GM23338 (cell line): ENCODE data around the gene GNA15. TPM values are rescaled to one million over a fixed set of nuclear protein-coding genes. Genes with fewer than 3 reads are reported as not detected.

Experiments used
- ATAC-seq: fragments of 200-7000 bp; cut with Tn5 transposase; 3 replicates; pipeline ENCODE4 v1.9.1; 2020
- DNase-seq: peaks from one replicate; pipeline ENCODE4 v3.0.0-alpha.2; 2015; ENCODE audit warnings: low spot score
- H2AFZ ChIP-seq: fragments of 200-600 bp; sonication (generic); 2 replicates; pipeline ENCODE4 v1.8.0; 2016; ENCODE audit warnings: antibody characterized with exemption, mild to moderate bottlenecking, moderate library complexity
- H3F3A ChIP-seq: fragments of 200-600 bp; sonication (generic); replicated peaks from 2 replicates; pipeline ENCODE4 v1.8.0; 2017; ENCODE audit warnings: antibody characterized with exemption, mixed run types, low read depth
- H3K27ac ChIP-seq: fragments of 200-600 bp; sonication (generic); 2 replicates; pipeline ENCODE4 v1.6.1; 2016; ENCODE audit warnings: low read depth
- H3K27me3 ChIP-seq: fragments of 200-600 bp; sonication (generic); 2 replicates; pipeline ENCODE4 v1.8.0; 2016; ENCODE audit warnings: mild to moderate bottlenecking, mixed run types, moderate library complexity; ENCODE audit not compliant: insufficient read depth
- H3K36me3 ChIP-seq: fragments of 200-600 bp; sonication (generic); 2 replicates; pipeline ENCODE4 v1.8.0; 2016; ENCODE audit warnings: mild to moderate bottlenecking; ENCODE audit not compliant: insufficient read depth
- H3K4me1 ChIP-seq: fragments of 200-600 bp; sonication (generic); 2 replicates; pipeline ENCODE4 v1.8.0; 2016; ENCODE audit warnings: mild to moderate bottlenecking, moderate library complexity; ENCODE audit not compliant: insufficient read depth
- H3K4me2 ChIP-seq: fragments of 200-600 bp; sonication (generic); 2 replicates; pipeline ENCODE4 v1.7.1; 2017; ENCODE audit warnings: mixed run types
- H3K4me3 ChIP-seq: fragments of 200-600 bp; sonication (generic); 2 replicates; pipeline ENCODE4 v1.6.1; 2016; ENCODE audit warnings: mixed run types
- H3K79me2 ChIP-seq: fragments of 200-600 bp; sonication (generic); replicated peaks from 2 replicates; pipeline ENCODE4 v1.8.0; 2017; ENCODE audit warnings: mild to moderate bottlenecking; ENCODE audit not compliant: insufficient read depth
- H3K9me2 ChIP-seq: fragments of 200-600 bp; sonication (generic); 2 replicates; pipeline ENCODE4 v1.8.0; 2017; ENCODE audit not compliant: insufficient read depth
- H4K20me1 ChIP-seq: fragments of 200-600 bp; sonication (generic); replicated peaks from 2 replicates; pipeline ENCODE4 v1.8.0; 2017; ENCODE audit warnings: mild to moderate bottlenecking; ENCODE audit not compliant: insufficient read depth
- H3K27ac Mint-ChIP-seq: 2 replicates; pipeline ENCODE4 v1.8.0; 2020; ENCODE audit warnings: inconsistent platforms, mild to moderate bottlenecking, moderate library complexity, mixed read lengths
- H3K27me3 Mint-ChIP-seq: 3 replicates; pipeline ENCODE4 v1.8.0; 2022; ENCODE audit warnings: low read depth, mild to moderate bottlenecking, moderate library complexity, mixed read lengths, inconsistent platforms; ENCODE audit not compliant: insufficient read depth, poor library complexity
- H3K36me3 Mint-ChIP-seq: 3 replicates; pipeline ENCODE4 v1.8.0; 2021; ENCODE audit warnings: low read depth, mild to moderate bottlenecking, inconsistent platforms, moderate library complexity, mixed read lengths
- H3K4me1 Mint-ChIP-seq: 3 replicates; pipeline ENCODE4 v1.8.0; 2020; ENCODE audit warnings: mild to moderate bottlenecking, inconsistent platforms, mixed read lengths
- H3K4me3 Mint-ChIP-seq: 3 replicates; pipeline ENCODE4 v1.8.0; 2021; ENCODE audit warnings: moderate library complexity, mild to moderate bottlenecking, inconsistent platforms, mixed read lengths
- H3K9me3 Mint-ChIP-seq: 3 replicates; pipeline ENCODE4 v1.8.0; 2020; ENCODE audit warnings: moderate library complexity, mild to moderate bottlenecking, inconsistent platforms, mixed read lengths
- CREB1 ChIP-seq: fragments of 250-450 bp; sonication (Bioruptor Pico); IDR thresholded peaks from 2 replicates; pipeline ENCODE4 v1.5.0; 2020; ENCODE audit warnings: low read depth, mild to moderate bottlenecking, moderate library complexity
- CTCF ChIP-seq, 2 experiments: fragments of 200-600 bp in 1 of 2; sonication (generic) in 1 of 2; conservative IDR thresholded peaks; 2 replicates each; pipeline versions ENCODE4 v1.5.1 to v1.6.1; 2016 to 2017; ENCODE audit warnings: antibody characterized with exemption in 2 of 2, low read depth in 2 of 2, mild to moderate bottlenecking in 2 of 2, moderate library complexity in 1 of 2
- ETS1 ChIP-seq: IDR thresholded peaks from 2 replicates; pipeline ENCODE4 v1.6.1; 2016; ENCODE audit warnings: antibody characterized with exemption
- EZH2 ChIP-seq: fragments of 200-600 bp; sonication (generic); IDR thresholded peaks from one replicate; pipeline ENCODE4 v1.8.0; 2017; ENCODE audit warnings: antibody characterized with exemption, mild to moderate bottlenecking, low read depth; ENCODE audit not compliant: unreplicated experiment
- EZH2phosphoT487 ChIP-seq: fragments of 200-600 bp; sonication (generic); IDR thresholded peaks from one replicate; pipeline ENCODE4 v1.8.1; 2018; ENCODE audit warnings: antibody characterized with exemption; ENCODE audit not compliant: unreplicated experiment
- JUNB ChIP-seq: IDR thresholded peaks from one replicate; pipeline ENCODE4 v1.6.1; 2016; ENCODE audit warnings: antibody characterized with exemption; ENCODE audit not compliant: unreplicated experiment
- NANOG ChIP-seq: IDR thresholded peaks from 2 replicates; pipeline ENCODE4 v1.6.1; 2016; ENCODE audit warnings: antibody characterized with exemption, borderline replicate concordance
- POLR2AphosphoS5 ChIP-seq: IDR thresholded peaks from 2 replicates; pipeline ENCODE4 v1.6.1; 2016; ENCODE audit warnings: antibody characterized with exemption, low read depth
- REST ChIP-seq: IDR thresholded peaks from one replicate; pipeline ENCODE4 v1.6.1; 2018; ENCODE audit warnings: antibody characterized with exemption; ENCODE audit not compliant: unreplicated experiment
- STAT1 ChIP-seq: IDR thresholded peaks from one replicate; pipeline ENCODE4 v1.6.1; 2016; ENCODE audit warnings: antibody characterized with exemption; ENCODE audit not compliant: unreplicated experiment
- ZNF114 ChIP-seq: fragments of 250-450 bp; sonication (Bioruptor Pico); IDR thresholded peaks from 2 replicates; pipeline ENCODE4 v1.5.0; 2020; ENCODE audit warnings: mild to moderate bottlenecking, moderate library complexity
- ZNF331 ChIP-seq: fragments of 250-450 bp; sonication (Bioruptor Pico); IDR thresholded peaks from 2 replicates; pipeline ENCODE4 v1.5.0; 2020; ENCODE audit warnings: low read depth, mild to moderate bottlenecking, moderate library complexity
- ZNF462 ChIP-seq: fragments of 250-450 bp; sonication (Bioruptor Pico); IDR thresholded peaks from 2 replicates; pipeline ENCODE4 v1.5.0; 2020; ENCODE audit warnings: mild to moderate bottlenecking, moderate library complexity
- polyA plus RNA-seq: library from polyadenylated mRNA; unstranded; fragments of >200 nt; fragmentation: Nextera tagmentation; extraction: Ambion mirVana; gene quantifications from 2 replicates; pipeline ENCODE4 v1.2.1, GENCODE V29; 2016
- total RNA-seq: library from RNA; depleted of rRNA; stranded (reverse); fragments of >200 nt; shearing (Covaris generic); gene quantifications from 2 replicates; pipeline ENCODE4 v1.2.3, GENCODE V29; 2014

Gene GNA15
- total and polyA plus RNA-seq, 2 experiments from 2014 or later = 0.14 to 0.31 TPM

GRCh38 chr19:3157096-3157845 is 21.4 kb downstream of the GNA15 start:
- Histone ChIP-seq H3K27ac (no peak overlapping the region), H2AFZ (no peak overlapping the region), H3K4me3 (no peak overlapping the region), H3K4me2 (no peak overlapping the region), H3K9me2 (peaks cover 15% of the 10 kb centered on the region; the same call in 1 of the 2 replicates), H3K4me1 (no peaks in the 10 kb centered on the region), H3K27me3 (no peaks in the 10 kb centered on the region), H4K20me1 (no peaks in the 10 kb centered on the region), H3K79me2 (no peaks in the 10 kb centered on the region), H3F3A (no peaks in the 10 kb centered on the region), H3K36me3 (no peaks in the 10 kb centered on the region)
- DNase-seq (no peak), ATAC-seq (no peak)
- Mint-ChIP-seq H3K9me3 (peaks cover 9% of the 10 kb centered on the region; the same call in 2 of the 3 replicates), H3K4me3 (no peak overlapping the region; the same call in 2 of the 3 replicates), H3K27ac (no peak overlapping the region), H3K27me3 (peaks cover 9% of the 10 kb centered on the region), H3K36me3 (no peaks in the 10 kb centered on the region), H3K4me1 (0 out of 3 replicates have a peak, but pooled peaks cover 3% of the 10 kb centered on the region)
- no peak for TF ChIP-seq ZNF462 (CRISPR knock-in tag)
- TF ChIP-seq STAT1 = no peak
- no peak for TF ChIP-seq EZH2
- no peak for TF ChIP-seq CREB1 (CRISPR knock-in tag)
- no peak for TF ChIP-seq EZH2phosphoT487
- no peak for TF ChIP-seq JUNB
- no peak for TF ChIP-seq CTCF (conservative IDR thresholded peaks at IDR 0.05; ENCODE audit: low read depth in 2 of 2)
- no peak for TF ChIP-seq ETS1
- TF ChIP-seq POLR2AphosphoS5 = no peak
- TF ChIP-seq ZNF331 = no peak
- no peak for TF ChIP-seq NANOG
- no peak for TF ChIP-seq ZNF114 (CRISPR knock-in tag)
- TF ChIP-seq REST = no peak
